Coronary artery (tissue), 2 donors: ENCODE measurements around the gene HELQ.
"Not testable (repeated sequence)": the region's sequence is repeated elsewhere in the genome, so short reads cannot be mapped to it uniquely, and the experiment has no call there.

ENCODE experiments used
- DNase-seq: peaks from one replicate; pipeline ENCODE4 v3.0.0-alpha.2; 2017; ENCODE audit warnings: low spot score
- H3K27ac ChIP-seq, 2 donors: fragments of 200-600 bp; sonication (generic); one replicate each; pipeline ENCODE4 v1.5.1; 2016 to 2019
- H3K4me3 ChIP-seq: fragments of 200-600 bp; sonication (generic); 2 replicates; pipeline ENCODE4 v1.5.1; 2016; ENCODE audit warnings: mild to moderate bottlenecking, moderate library complexity
- CTCF ChIP-seq: fragments of 200-600 bp; sonication (generic); IDR thresholded peaks from one replicate; pipeline ENCODE4 v1.5.1; 2019; ENCODE audit warnings: antibody characterized with exemption

HELQ gene

GRCh38 chr4:83431200-83431599 lies 24.4 kb downstream of the HELQ start:
- TF ChIP-seq CTCF = no peak
- DNase-seq = no peak
- Histone ChIP-seq H3K4me3 (no peak overlapping the region), H3K27ac (no peak overlapping the region)

DNA sequence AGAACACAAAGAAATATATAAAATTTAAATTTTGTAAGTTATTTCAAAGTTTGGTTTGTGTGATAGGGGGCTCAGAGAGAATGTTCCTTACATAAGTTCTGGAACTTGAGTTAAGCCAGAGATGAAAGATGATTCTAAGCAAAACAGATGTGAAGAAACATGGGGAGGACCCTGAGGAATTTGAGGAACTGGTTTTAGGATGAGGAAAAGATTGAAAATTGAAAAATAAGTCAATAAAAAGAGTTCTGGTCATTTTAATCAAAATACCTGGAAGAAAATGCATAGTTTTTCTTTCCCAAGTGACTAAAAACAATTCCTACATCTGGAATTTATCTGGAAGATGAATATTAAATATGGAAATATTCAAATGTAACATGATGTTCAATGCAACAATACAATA lies 37.4 kb downstream of the HELQ start:
- Histone ChIP-seq H3K27ac (no peak overlapping the region), H3K4me3 (no peak overlapping the region)
- TF ChIP-seq CTCF = no peak
- DNase-seq = no peak

GRCh38 chr4:83417566-83417965 lies 38.1 kb downstream of the HELQ start:
- no peak for TF ChIP-seq CTCF
- no peak overlapping the region for H3K4me3 ChIP-seq
- DNase-seq = no peak
- H3K27ac ChIP-seq = no peak overlapping the region

DNA sequence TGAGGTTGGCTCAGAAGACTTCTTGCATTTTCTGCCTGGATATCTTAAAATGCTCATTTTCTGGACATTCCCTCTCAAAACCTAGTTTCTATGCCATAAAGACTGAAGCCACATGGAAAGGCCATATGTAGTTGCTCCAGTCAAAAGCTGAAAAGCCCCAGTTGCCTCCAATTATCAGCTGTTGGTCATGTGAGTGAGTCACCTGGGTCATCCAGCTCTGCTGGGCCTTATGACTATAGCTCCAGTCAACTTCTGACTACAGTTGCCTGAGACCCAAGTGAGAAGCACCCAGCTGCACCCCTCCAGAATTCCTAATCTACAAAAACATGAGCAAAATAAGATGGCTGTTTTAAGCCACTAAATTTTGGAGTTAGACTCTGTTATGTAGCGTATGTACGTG lies 41.9 kb downstream of the HELQ start:
- DNase-seq = no peak

DNA sequence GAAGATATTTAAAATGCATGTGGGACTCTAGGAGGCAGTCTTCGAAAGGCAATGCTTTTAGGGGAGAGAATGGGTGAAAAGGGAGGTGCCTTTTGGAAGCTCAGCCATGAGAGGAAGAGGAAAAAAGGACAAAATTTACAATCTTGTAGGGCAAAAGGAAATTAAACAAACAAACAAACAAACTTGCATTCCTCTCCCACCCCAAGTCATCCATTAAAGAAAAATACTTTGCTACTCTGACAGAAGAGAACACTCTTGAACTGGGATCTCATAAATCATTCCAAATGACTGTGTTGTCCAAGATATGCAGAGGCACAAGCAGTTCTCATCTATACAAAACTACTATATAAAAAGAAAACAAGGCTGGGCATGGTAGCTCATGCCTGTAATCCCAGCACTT lies 46.7 kb downstream of the HELQ start:
- H3K4me3 ChIP-seq = no peak overlapping the region
- no peak for TF ChIP-seq CTCF
- H3K27ac ChIP-seq = no peak overlapping the region
- no peak for DNase-seq

More for the DNA sequence above, 41.9 kb downstream of the HELQ start:
- H3K4me3 ChIP-seq = no peak overlapping the region
- no peak for TF ChIP-seq CTCF
- no peak overlapping the region for H3K27ac ChIP-seq

- no peak for TF ChIP-seq CTCF
- Histone ChIP-seq H3K4me3 (no peak overlapping the region), H3K27ac (no peak overlapping the region)
- DNase-seq = no peak
Observed at GRCh38 chr4:83405844-83406816, 49.5 kb downstream of the HELQ start.

GRCh38 chr4:83398158-83398557 lies 57.5 kb downstream of the HELQ start:
- H3K4me3 ChIP-seq, H3K27ac ChIP-seq, DNase-seq: not testable (repeated sequence)
